HL-60 (cell line): Measurements from ENCODE around the gene RAB15.

Experiments
- DNase-seq, 2 experiments: peaks; one replicate each; pipeline ENCODE4 v3.0.0-alpha.2; 2010 to 2020; ENCODE audit warnings: low read depth in 1 of 2, low spot score in 1 of 2
- H3K27ac ChIP-seq: fragments of 250-450 bp; sonication (Bioruptor Pico); replicated peaks from 2 replicates; pipeline ENCODE4 v1.5.1; 2020; ENCODE audit warnings: mild to moderate bottlenecking, moderate library complexity
- H3K27me3 ChIP-seq: fragments of 250-450 bp; sonication (Bioruptor Pico); 2 replicates; pipeline ENCODE4 v1.5.1; 2021; ENCODE audit warnings: mild to moderate bottlenecking, moderate library complexity; ENCODE audit not compliant: insufficient read depth, poor library complexity, severe bottlenecking
- H3K4me3 ChIP-seq: replicated peaks from 2 replicates; pipeline ENCODE4 v1.5.1; 2011; ENCODE audit warnings: mild to moderate bottlenecking, control low read depth, low read length; ENCODE audit not compliant: insufficient read depth
- GABPA ChIP-seq: IDR thresholded peaks from 2 replicates; pipeline ENCODE4 v1.6.1; 2012; ENCODE audit warnings: low read depth
- POLR2AphosphoS5 ChIP-seq: IDR thresholded peaks from 2 replicates; pipeline ENCODE4 v1.6.1; 2012; ENCODE audit warnings: low read depth
- SPI1 ChIP-seq: IDR thresholded peaks from 2 replicates; pipeline ENCODE4 v1.6.1; 2012; ENCODE audit warnings: low read depth, mild to moderate bottlenecking, borderline replicate concordance
- TF ChIP-seq, protein P1 (sequence below): IDR thresholded peaks from one replicate; pipeline ENCODE4 v1.5.1; 2011; ENCODE audit warnings: low read length, control low read depth, inconsistent platforms; ENCODE audit not compliant: insufficient read depth
- TF ChIP-seq, protein P2 (sequence below): IDR thresholded peaks from 2 replicates; pipeline ENCODE4 v1.6.1; 2012; ENCODE audit warnings: low read depth; ENCODE audit not compliant: insufficient replicate concordance

Gene RAB15

DNA sequence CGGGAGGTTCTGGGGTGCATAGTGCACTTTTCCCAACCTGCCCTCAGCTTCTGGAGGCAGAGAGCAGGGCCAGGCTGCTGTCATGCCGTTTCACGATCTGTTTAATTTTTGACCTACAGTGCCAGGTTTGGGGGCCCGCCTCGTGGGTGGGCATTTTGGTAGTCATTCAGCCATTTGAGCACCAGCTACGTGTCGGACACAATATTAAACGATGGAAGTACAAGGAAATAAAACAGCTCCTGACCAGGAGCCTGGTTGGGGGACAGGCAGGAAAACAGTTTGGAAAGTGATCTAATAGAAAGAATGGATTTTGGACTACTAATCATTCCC, 15.3 kb upstream of the RAB15 start:
- TF ChIP-seq GABPA (no peak), POLR2AphosphoS5 (no peak), SPI1 (no peak)
- TF ChIP-seq, protein P1, sequence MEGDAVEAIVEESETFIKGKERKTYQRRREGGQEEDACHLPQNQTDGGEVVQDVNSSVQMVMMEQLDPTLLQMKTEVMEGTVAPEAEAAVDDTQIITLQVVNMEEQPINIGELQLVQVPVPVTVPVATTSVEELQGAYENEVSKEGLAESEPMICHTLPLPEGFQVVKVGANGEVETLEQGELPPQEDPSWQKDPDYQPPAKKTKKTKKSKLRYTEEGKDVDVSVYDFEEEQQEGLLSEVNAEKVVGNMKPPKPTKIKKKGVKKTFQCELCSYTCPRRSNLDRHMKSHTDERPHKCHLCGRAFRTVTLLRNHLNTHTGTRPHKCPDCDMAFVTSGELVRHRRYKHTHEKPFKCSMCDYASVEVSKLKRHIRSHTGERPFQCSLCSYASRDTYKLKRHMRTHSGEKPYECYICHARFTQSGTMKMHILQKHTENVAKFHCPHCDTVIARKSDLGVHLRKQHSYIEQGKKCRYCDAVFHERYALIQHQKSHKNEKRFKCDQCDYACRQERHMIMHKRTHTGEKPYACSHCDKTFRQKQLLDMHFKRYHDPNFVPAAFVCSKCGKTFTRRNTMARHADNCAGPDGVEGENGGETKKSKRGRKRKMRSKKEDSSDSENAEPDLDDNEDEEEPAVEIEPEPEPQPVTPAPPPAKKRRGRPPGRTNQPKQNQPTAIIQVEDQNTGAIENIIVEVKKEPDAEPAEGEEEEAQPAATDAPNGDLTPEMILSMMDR = no peak
- TF ChIP-seq, protein P2, sequence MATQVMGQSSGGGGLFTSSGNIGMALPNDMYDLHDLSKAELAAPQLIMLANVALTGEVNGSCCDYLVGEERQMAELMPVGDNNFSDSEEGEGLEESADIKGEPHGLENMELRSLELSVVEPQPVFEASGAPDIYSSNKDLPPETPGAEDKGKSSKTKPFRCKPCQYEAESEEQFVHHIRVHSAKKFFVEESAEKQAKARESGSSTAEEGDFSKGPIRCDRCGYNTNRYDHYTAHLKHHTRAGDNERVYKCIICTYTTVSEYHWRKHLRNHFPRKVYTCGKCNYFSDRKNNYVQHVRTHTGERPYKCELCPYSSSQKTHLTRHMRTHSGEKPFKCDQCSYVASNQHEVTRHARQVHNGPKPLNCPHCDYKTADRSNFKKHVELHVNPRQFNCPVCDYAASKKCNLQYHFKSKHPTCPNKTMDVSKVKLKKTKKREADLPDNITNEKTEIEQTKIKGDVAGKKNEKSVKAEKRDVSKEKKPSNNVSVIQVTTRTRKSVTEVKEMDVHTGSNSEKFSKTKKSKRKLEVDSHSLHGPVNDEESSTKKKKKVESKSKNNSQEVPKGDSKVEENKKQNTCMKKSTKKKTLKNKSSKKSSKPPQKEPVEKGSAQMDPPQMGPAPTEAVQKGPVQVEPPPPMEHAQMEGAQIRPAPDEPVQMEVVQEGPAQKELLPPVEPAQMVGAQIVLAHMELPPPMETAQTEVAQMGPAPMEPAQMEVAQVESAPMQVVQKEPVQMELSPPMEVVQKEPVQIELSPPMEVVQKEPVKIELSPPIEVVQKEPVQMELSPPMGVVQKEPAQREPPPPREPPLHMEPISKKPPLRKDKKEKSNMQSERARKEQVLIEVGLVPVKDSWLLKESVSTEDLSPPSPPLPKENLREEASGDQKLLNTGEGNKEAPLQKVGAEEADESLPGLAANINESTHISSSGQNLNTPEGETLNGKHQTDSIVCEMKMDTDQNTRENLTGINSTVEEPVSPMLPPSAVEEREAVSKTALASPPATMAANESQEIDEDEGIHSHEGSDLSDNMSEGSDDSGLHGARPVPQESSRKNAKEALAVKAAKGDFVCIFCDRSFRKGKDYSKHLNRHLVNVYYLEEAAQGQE = no peak
- DNase-seq = no peak
- Histone ChIP-seq H3K27me3 (no peaks in the 10 kb centered on the region), H3K27ac (peak overlapping the region; percentile 78), H3K4me3 (peak overlapping the region; percentile 54)

- H3K27me3 ChIP-seq = no peaks in the 10 kb centered on the region
- peak within 1 kb of the TSS; percentile 78 for H3K27ac ChIP-seq
- H3K4me3 ChIP-seq = peak within 1 kb of the TSS; percentile 54
- peak; percentile 81 to 91 for DNase-seq
- TF ChIP-seq POLR2AphosphoS5 (peak; percentile 56), GABPA (no peak)
- TF ChIP-seq, protein P1 = peak; percentile 53
- TF ChIP-seq, protein P2 = no peak
Observed at GRCh38 chr14:64986648-64987437, 14.7 kb upstream of the RAB15 start, which contains the start of gene FNTB. Gene FNTB (plus strand): TSS chr14:64986895. CDS start chr14:64986954, 59 bp downstream.

DNA sequence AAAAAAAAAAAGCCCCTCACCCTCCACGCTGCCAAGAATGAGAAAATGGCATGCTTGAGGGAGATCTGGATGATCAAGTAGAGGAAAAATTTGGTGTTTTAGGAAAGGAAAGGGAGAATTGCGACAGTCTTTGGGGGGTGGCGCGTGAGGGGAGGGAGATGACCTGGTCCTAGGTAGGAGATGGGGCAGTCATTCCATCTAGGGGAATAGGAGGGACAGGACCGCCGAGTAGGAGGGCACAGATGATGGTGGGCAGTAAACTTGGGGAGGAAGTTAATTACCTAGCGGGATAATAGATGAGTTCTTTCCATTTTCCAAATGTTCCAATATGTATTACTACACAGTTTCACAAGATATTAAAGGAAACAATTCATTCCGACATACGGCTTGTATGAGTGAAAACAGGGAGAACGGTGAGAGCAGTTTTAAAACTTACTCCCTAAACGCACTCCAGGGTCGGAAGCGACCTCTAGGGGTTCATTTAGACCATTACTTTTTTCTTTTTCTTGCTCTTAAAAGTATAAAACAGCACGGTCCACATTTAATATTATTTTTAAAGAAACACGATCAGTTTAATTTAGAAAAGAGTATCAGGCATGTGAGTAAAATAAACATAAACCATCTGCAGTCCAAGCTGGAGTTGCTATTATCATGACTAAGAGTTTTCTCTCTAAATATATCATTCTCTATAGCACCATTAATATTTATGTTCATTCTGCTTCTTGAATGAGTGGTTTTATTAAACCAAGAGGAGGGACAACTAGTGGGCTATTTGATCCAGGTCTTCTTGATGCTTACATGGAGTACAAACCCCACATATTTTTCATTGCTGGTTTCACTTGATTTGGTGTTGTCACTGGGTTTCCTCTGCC, 11.5 kb upstream of the RAB15 start:
- H3K4me3 ChIP-seq = no peak overlapping the region
- DNase-seq = peak in 1 of 2 experiments; percentile 15
- no peaks in the 10 kb centered on the region for H3K27me3 ChIP-seq
- TF ChIP-seq, protein P1 = peak; percentile 7
- no peak for TF ChIP-seq POLR2AphosphoS5
- H3K27ac ChIP-seq = no peak overlapping the region
